HL-60 (cell line): Measurements from ENCODE around the gene ODAM.

Experiments used
- DNase-seq, 2 experiments: peaks; one replicate each; pipeline ENCODE4 v3.0.0-alpha.2; 2010 to 2020; ENCODE audit warnings: low read depth in 1 of 2, low spot score in 1 of 2
- H3K27ac ChIP-seq: fragments of 250-450 bp; sonication (Bioruptor Pico); replicated peaks from 2 replicates; pipeline ENCODE4 v1.5.1; 2020; ENCODE audit warnings: mild to moderate bottlenecking, moderate library complexity
- H3K27me3 ChIP-seq: fragments of 250-450 bp; sonication (Bioruptor Pico); 2 replicates; pipeline ENCODE4 v1.5.1; 2021; ENCODE audit warnings: mild to moderate bottlenecking, moderate library complexity; ENCODE audit not compliant: insufficient read depth, poor library complexity, severe bottlenecking
- H3K4me3 ChIP-seq: replicated peaks from 2 replicates; pipeline ENCODE4 v1.5.1; 2011; ENCODE audit warnings: mild to moderate bottlenecking, control low read depth, low read length; ENCODE audit not compliant: insufficient read depth
- CTCF ChIP-seq: IDR thresholded peaks from one replicate; pipeline ENCODE4 v1.5.1; 2011; ENCODE audit warnings: low read length, control low read depth, inconsistent platforms; ENCODE audit not compliant: insufficient read depth
- GABPA ChIP-seq: IDR thresholded peaks from 2 replicates; pipeline ENCODE4 v1.6.1; 2012; ENCODE audit warnings: low read depth
- POLR2AphosphoS5 ChIP-seq: IDR thresholded peaks from 2 replicates; pipeline ENCODE4 v1.6.1; 2012; ENCODE audit warnings: low read depth
- SPI1 ChIP-seq: IDR thresholded peaks from 2 replicates; pipeline ENCODE4 v1.6.1; 2012; ENCODE audit warnings: low read depth, mild to moderate bottlenecking, borderline replicate concordance
- TF ChIP-seq, protein P1 (sequence below): IDR thresholded peaks from 2 replicates; pipeline ENCODE4 v1.6.1; 2012; ENCODE audit warnings: low read depth; ENCODE audit not compliant: insufficient replicate concordance

Gene ODAM

DNA sequence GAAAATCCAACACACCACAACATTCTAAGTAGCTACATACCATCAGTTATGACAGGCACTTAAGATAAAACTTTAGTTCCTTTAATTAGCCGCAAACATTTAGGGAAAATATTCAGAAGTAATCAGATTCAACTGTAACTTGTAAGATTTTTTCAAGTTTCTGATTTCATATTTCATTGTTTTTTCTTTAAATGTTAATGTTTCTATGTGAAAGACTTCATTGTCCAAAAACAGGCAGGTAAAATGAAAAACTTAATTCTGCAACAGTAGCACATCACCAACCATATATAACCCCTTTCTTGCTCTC, 11.6 kb upstream of the ODAM start:
- no peaks in the 10 kb centered on the region for H3K27me3 ChIP-seq
- TF ChIP-seq, protein P1, sequence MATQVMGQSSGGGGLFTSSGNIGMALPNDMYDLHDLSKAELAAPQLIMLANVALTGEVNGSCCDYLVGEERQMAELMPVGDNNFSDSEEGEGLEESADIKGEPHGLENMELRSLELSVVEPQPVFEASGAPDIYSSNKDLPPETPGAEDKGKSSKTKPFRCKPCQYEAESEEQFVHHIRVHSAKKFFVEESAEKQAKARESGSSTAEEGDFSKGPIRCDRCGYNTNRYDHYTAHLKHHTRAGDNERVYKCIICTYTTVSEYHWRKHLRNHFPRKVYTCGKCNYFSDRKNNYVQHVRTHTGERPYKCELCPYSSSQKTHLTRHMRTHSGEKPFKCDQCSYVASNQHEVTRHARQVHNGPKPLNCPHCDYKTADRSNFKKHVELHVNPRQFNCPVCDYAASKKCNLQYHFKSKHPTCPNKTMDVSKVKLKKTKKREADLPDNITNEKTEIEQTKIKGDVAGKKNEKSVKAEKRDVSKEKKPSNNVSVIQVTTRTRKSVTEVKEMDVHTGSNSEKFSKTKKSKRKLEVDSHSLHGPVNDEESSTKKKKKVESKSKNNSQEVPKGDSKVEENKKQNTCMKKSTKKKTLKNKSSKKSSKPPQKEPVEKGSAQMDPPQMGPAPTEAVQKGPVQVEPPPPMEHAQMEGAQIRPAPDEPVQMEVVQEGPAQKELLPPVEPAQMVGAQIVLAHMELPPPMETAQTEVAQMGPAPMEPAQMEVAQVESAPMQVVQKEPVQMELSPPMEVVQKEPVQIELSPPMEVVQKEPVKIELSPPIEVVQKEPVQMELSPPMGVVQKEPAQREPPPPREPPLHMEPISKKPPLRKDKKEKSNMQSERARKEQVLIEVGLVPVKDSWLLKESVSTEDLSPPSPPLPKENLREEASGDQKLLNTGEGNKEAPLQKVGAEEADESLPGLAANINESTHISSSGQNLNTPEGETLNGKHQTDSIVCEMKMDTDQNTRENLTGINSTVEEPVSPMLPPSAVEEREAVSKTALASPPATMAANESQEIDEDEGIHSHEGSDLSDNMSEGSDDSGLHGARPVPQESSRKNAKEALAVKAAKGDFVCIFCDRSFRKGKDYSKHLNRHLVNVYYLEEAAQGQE, result no peak
- TF ChIP-seq SPI1 (no peak), CTCF (no peak), POLR2AphosphoS5 (no peak), GABPA (no peak)
- no peak for DNase-seq
- H3K27ac ChIP-seq, result no peak overlapping the region
- H3K4me3 ChIP-seq, result no peak overlapping the region

DNA sequence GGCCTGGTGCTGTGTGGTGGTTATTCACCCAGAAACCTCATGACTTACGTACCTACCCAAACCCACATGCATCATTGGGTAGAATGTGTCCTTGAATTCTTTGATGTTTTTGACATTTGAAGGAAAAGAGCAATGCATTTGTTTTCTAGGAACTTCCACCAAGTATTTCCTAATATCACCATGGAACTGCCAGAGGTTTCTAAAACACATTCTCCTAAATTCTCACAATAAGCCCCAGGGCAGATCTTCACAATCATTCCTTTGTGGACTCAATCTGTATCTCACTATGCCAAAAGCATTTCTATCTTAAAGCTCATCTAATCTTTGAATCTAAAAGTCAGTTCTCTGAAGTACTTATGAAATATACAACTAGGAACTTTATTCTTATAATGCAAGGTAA, 8.3 kb upstream of the ODAM start:
- Histone ChIP-seq H3K4me3 (no peak overlapping the region), H3K27me3 (no peaks in the 10 kb centered on the region), H3K27ac (no peak overlapping the region)
- TF ChIP-seq, protein P1, result no peak
- TF ChIP-seq GABPA (no peak), CTCF (no peak), POLR2AphosphoS5 (no peak)
- DNase-seq, result no peak

GRCh38 chr4:70190579-70190978, 4.9 kb upstream of the ODAM start:
- Histone ChIP-seq H3K27me3 (no peaks in the 10 kb centered on the region), H3K27ac (no peak overlapping the region), H3K4me3 (no peak overlapping the region)
- no peak for DNase-seq
- no peak for TF ChIP-seq GABPA
- TF ChIP-seq CTCF, result no peak
- no peak for TF ChIP-seq SPI1
- TF ChIP-seq, protein P1, result no peak
- TF ChIP-seq POLR2AphosphoS5, result no peak
